COR-L47 (cell line): ENCODE data around the gene PDGFB.
A peak's percentile ranks its signal among the peaks of the same experiment; 100 is the strongest.

Experiments
- DNase-seq: peaks from one replicate; lab custom pipeline; 2025; lab: John Stamatoyannopoulos, UW

The PDGFB gene

DNA sequence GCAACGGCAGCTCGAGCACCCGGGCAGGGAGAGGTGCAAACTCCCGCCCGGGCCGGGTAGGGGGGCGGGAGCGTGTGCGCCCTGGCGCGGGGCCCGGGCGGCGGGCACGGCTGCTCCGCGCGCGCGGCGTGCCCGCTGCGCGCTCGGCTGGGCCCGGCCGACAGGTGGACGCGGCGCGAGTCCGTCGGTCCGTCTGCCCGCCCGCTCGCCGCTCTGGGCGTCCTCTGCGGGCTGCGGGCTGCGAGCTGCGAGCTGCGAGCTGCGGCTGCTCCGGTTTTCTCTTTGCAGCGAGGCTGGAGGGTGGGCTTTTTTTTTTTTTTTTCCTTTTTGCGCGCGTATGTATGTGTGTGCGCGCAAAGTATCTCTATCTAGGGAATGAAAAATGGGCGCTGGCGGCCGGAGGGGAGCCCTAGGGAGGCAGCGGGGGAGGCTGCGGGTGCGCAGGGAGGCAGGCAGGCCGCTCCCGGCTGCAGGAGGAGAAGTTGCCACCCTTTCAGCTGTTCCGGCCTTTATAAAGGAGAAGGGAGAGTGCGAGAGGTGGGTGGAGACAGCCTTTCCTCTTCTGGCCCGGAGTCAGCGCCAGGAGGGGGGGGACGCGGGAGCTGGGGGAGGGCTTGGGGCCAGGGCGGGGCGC, at the start of gene PDGFB:
Gene PDGFB (minus strand): TSS at position 487 of the 634 bp plus-strand sequence. CDS start 1,019 bp downstream, outside the sequence.
- peak; percentile 14 for DNase-seq

GRCh38 chr22:39293766-39294368, 49.1 kb upstream of the PDGFB start:
- DNase-seq: no peak

DNA sequence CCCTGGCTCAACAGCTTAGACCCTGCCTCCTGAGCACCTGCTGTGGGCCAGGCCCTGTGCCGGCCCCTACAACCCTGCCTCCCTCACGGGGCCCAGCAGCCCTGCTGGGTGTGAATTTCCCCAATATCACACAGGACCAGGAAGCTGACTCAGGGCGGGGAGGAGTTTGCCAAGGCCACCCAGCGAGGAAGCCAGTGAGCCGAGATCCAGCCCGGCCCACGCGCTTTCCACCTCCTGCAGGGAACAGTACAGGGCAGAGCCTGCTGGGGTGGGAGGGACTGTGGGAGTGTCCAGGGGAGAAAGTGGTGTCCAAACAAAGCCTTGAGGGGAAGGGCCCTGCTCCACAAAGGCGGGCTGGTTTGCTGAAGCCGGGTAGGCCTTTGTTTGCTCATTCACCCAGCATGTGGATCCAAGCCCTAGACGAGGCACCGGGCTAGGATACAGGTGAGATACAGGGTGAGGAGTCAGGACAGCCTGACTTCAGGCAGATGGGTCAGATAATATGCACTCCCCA, 47.8 kb upstream of the PDGFB start:
- DNase-seq: peak; percentile 50

DNA sequence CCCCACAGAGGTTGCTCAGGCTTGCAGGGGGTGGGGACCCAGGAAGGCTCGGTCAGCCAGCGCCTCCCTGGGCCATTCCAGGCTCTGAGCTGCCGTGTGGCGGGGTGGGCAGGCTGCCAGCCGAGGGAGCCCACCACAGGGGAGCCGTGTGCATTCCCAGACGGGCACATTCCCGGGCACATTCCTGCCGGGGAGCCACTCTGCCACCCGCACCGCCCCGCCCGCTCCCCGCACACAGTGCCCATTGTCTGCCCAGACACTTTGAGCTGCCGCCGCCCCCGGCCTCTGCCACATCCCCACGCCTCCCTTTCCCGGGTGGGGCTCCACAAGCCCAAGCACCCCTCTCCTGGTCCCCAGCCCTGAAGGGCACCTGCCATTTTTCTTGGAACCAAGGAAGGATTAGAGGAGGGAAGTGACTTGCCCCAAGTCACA, 47.3 kb upstream of the PDGFB start:
- no peak for DNase-seq

DNA sequence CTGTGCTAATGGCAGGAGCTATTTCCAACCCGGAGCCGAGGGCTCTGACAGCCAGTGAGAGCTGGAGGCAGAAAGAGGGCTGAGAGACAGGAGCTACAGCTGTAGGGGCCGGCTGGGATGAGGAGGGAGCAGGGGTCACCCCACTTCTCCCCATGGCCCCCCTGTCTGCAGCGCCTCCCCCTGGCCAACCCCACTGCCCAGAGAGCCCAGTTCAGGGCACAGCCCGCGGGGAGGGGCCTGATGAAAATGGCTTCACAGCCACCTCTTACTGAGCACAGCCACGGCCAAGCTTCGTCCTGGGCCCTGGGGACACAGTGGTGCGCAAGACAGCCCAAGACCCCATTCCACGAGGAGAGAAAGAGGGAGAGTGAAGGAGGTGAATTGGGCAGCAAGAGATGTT, 46.7 kb upstream of the PDGFB start:
- no peak for DNase-seq

DNA sequence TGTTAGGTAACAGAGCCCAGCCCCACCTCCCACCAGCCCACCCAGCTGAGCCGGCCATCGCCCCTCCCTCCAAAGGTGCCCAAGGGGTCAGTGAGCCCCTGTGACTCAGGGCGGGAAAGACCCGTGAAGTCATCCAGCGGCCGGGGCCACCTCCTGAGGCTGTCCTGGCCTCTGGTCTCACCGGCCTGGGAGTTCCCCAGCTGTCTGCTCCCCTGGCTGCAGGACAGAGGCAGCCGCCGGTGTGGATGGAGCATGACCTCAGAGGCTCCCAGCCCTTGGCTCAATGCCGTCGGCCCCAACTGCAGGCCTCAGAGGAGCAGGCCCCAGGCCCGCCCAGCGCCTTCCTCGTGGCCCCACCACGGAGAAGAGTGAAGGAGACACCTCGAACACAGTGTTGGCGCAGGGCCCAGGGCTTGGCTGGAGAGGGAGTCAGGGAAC, 46.0 kb upstream of the PDGFB start:
- DNase-seq: no peak

DNA sequence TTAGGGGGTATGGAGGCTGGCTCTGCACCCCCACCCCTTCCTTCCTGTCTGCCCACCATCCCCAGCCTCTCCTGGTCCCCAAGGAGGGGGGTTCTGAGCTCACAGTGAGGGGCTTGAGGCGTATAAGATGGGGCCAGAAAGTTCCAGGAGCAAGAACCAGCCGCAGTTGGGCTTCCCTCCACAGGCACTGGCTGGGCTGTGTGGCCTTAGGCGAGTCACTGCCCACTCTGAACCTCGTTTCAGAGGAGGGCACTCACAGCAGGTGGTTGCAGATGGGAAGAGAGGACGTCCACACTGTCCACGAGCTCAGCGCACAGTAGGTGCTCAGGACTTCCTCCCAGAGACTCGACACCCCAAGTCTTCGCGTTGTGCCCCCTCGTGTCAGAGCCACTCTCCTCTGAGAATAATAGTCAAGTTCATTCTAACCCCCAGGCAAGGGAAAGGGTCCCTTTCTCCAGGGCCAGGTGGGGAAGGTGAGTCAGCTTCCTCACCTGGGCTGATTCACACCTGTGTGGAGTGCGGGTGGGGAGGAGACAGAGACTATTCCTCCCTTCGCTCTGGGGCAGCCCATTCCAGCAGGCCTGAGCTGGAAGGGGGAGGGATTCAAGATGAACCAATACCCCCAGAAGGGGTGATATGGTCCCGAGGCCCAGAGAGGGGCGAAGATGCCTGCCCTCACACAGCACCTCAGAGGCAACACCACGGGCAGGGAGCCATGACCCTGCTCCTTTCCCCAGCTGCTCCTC, 45.4 kb upstream of the PDGFB start:
- no peak for DNase-seq

DNA sequence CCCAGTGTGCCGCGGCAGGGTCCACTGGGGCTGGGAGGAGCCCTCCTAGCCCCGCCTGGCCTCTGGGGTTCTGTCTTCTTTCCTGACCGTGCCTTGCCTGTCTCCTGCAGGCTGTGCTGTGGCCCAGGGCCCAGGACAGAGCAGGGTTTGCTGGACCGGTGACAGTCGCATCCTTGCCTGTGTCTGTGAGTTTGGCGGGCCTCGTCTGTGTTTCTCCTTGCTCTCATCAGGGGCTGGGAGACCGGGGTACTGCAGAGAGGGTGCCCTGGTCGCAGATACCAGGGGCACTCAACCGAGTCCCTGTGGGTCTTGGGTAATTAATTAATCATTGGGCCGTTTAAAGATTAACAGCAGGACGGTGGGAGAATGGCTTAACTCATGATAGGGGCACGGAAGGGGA, 44.8 kb upstream of the PDGFB start:
- no peak for DNase-seq

GRCh38 chr22:39288135-39288898, 43.5 kb upstream of the PDGFB start:
- no peak for DNase-seq

- DNase-seq: no peak
Measured at GRCh38 chr22:39287076-39287725, 42.4 kb upstream of the PDGFB start.

- no peak for DNase-seq
Measured at GRCh38 chr22:39284983-39285382, 40.2 kb upstream of the PDGFB start.

DNA sequence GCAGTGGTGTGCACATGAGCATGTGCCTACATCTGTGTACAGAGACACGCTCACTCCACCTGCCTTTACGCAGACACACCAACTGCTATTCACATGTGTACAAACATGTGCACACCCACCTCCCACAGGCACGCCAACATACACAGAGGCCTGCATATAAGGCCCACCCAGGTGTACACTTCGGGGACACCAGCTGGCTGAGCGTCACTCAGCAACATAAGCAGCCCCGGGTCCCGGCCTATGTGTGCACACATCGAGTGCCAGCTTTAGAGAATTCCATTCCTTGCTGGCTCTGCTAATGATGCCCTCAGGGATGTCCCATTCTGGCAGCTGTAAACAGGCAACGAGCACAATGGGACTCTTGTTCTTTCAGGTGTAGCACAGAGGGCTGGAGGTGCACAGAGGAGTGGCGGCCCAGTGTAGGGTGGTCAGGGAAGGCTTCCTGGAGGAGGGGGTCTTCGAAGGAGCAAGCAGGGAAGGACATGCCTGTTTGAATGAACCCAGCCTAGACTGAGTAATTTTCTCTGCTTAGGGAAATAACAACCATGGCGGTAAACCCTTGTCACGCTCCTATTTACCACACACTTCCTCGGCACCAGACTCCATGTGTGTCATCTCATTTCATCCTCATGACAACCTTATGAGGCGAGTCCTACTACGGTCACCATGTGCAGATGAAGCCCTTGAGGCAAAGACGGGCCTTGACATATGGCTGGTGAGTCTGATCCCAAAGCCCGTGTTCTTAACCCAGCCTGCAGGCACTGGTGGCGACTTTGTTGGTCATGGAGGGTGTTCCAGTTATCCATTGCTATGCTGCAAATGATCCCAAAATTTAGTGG, 39.6 kb upstream of the PDGFB start:
- no peak for DNase-seq

GRCh38 chr22:39283322-39284141, 38.8 kb upstream of the PDGFB start:
- DNase-seq: no peak

DNA sequence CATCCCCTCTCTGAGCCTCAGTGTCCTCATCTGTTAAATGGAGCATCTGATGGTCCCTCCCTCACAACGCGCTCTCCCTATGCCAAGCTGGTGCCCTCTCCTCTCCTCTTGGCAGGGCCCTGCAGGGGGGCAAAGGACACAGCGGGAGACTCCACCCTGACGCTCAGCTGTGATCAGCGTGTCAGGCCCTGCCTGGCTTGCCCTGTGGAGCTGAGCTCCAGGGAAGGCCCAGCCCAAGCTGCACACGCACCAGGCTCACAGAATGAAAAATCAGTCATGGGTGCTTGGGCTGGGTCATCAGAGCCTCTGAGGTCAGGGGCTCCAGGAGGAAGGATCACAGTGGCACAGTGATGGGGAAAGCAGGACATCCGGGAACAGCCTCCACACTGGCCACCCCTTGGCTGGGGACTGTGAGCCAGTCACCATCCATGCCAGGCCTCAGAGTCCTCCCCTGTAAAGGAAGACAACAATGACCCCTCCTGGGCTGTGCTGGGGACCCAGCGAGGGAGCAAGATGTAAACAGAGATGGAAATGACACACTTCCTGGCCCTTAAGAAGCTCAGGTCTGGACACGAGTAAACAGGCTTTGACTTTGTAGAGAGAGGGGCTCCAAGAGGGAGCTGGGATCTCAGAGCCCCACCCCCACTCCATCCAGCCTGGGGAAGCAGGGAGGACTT, 38.0 kb upstream of the PDGFB start:
- no peak for DNase-seq

GRCh38 chr22:39281126-39281525, 36.3 kb upstream of the PDGFB start:
- DNase-seq: no peak

DNA sequence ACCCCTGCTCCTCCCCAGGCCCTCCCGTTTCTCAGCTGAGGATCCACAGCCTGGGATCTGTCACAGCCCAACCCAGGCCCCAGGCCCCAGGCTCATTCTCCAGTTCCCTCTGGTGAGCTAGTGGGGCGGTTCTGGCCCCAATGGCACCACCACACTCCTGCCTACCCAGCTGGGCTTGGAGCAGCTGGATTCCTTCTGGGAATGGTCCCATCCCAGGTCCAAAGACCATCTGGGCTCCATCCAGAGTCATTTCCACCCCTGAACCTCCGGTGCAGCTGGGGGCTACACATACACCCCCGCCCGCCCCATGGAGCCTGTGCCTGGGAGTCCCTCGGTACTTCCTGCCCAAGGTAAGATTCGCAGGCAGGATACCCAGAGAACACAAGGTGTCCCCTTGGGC, 35.5 kb upstream of the PDGFB start:
- DNase-seq: no peak

DNA sequence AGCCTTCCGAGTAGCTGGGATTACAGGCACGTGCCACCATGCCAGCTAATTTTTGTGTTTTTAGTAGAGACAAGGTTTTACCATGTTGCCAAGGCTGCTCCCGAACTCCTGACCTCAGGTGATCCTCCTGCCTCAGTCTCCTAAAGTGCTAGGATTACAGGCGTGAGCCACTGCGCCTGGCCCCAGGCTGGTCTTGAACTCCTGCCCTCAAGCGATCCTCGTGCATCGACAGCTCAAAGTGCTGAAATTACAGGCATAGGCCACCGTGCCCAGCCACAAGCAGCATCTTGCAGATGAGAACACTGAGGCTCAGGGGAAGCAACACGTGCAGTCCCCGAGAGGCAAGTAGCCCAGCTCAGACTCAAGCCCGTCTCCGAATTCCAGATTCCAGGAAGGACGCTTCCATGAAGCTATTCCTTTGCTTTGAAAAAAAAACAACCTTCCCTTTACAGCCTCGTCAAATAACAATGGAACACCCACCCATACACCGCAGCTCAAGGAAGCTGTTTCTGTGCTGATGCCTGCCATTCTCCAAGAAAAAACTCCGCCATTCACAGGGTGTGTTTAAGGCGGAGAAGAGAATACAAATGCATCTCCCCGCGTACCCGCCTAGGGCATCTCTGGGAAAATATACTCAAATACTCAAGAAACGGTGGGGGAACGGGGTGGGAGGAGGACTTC, 34.5 kb upstream of the PDGFB start:
- DNase-seq: no peak

- DNase-seq: no peak
Measured at GRCh38 chr22:39278040-39278439, 33.3 kb upstream of the PDGFB start.

DNA sequence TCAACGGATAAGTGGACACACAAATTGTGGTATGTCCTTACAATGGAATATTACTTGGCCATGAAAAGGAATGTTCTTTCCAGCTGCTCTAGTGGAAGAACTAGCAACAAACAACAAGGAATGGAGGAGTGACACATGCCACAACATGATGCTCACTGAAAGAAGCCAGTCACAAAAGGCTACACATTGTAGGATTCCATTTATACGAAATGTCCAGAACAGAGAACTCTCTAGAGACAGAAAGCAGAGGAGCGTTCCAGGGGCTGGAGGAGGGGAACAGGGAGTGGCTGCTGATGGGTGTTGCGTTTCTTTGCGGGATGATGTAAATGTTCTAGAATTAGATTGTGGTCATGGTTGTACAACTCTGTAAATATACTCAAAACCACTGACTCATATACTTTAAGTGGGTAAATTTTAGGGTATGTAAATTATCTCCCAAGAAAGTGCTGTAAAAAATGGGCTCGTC, 32.4 kb upstream of the PDGFB start:
- no peak for DNase-seq
